Astrocyte (in vitro differentiated cells and primary cell): ENCODE data around the gene DUSP11.
A peak's percentile ranks its signal among the peaks of the same experiment; 100 is the strongest.

Source experiments
- CTCF ChIP-seq: IDR thresholded peaks from 2 replicates; pipeline ENCODE4 v1.5.1; 2011; ENCODE audit warnings: low read depth, mild to moderate bottlenecking, inconsistent platforms, low read length, moderate library complexity; ENCODE audit not compliant: insufficient read depth
- EZH2 ChIP-seq: IDR thresholded peaks from 2 replicates; pipeline ENCODE4 v1.6.1; 2012; ENCODE audit warnings: mild to moderate bottlenecking, low read length, inconsistent platforms; ENCODE audit not compliant: insufficient read depth

- TF ChIP-seq CTCF (peak; percentile 94), EZH2 (no peak)
Measured at GRCh38 chr2:73823916-73824523, 44.1 kb upstream of the DUSP11 start.
